ENCODE data around the gene ZFR. TPM values are rescaled to one million over a fixed set of nuclear protein-coding genes. Genes with fewer than 3 reads are reported as not detected.
"Not testable (repeated sequence)": the region's sequence is repeated elsewhere in the genome, so short reads cannot be mapped to it uniquely, and the experiment has no call there.

The ZFR gene
- total RNA-seq, 1 experiment from 2014 or later, result 78.3 TPM

GRCh38 chr5:32455311-32455710 lies 10.8 kb upstream of the ZFR start:
- no peak overlapping the region for H3K27ac Mint-ChIP-seq (ENCODE audit: unreplicated experiment)
- ChIA-PET CTCF (no interaction called here), POLR2A (no interaction called here)
- intact Hi-C loops (cut with micrococcal nuclease; ENCODE audit: unreplicated experiment), result no loop called here
- Histone ChIP-seq H3K9me3 (peaks cover 12% of the 10 kb centered on the region; the same call in 1 of the 2 replicates), H3K4me3 (ENCODE audit: low read depth, low read length) (no peak overlapping the region), H3K36me3 (ENCODE audit: control insufficient read depth, insufficient read depth, low read length) (no peaks in the 10 kb centered on the region), H3K4me1 (peaks cover 4% of the 10 kb centered on the region; the same call in 1 of the 2 replicates), H3K27me3 (replicated peaks; ENCODE audit: control insufficient read depth, insufficient read depth, low read length) (no peaks in the 10 kb centered on the region)
- H3K4me1 Mint-ChIP-seq (ENCODE audit: low read depth, unreplicated experiment), result peaks cover 7% of the 10 kb centered on the region
- H3K4me3 Mint-ChIP-seq (ENCODE audit: unreplicated experiment), result no peak overlapping the region
- BruUV-seq (replicated peaks), result no TSS peak
- no peaks in the 10 kb centered on the region for H3K9me3 Mint-ChIP-seq (ENCODE audit: unreplicated experiment)
- DNase-seq, result no peak
- TF ChIP-seq CTCF (IDR thresholded peaks at IDR 0.05; ENCODE audit: insufficient read depth in 1 of 2, low read depth in 1 of 2, low read length in 1 of 2, severe bottlenecking in 1 of 2, unreplicated experiment in 1 of 2), result no peak
- H3K27me3 Mint-ChIP-seq (ENCODE audit: insufficient read depth, unreplicated experiment), result no peaks in the 10 kb centered on the region
- H3K36me3 Mint-ChIP-seq (ENCODE audit: insufficient read depth, unreplicated experiment), result no peaks in the 10 kb centered on the region

GRCh38 chr5:32454821-32455220 lies 10.3 kb upstream of the ZFR start:
- Histone ChIP-seq H3K27me3 (replicated peaks; ENCODE audit: control insufficient read depth, insufficient read depth, low read length) (no peaks in the 10 kb centered on the region), H3K36me3 (ENCODE audit: control insufficient read depth, insufficient read depth, low read length) (no peaks in the 10 kb centered on the region), H3K9me3 (peaks cover 12% of the 10 kb centered on the region; the same call in 1 of the 2 replicates), H3K4me1 (peaks cover 4% of the 10 kb centered on the region; the same call in 1 of the 2 replicates), H3K4me3 (ENCODE audit: low read depth, low read length) (no peak overlapping the region)
- H3K4me3 Mint-ChIP-seq (ENCODE audit: unreplicated experiment), result no peak overlapping the region
- H3K27ac Mint-ChIP-seq (ENCODE audit: unreplicated experiment), result no peak overlapping the region
- ChIA-PET POLR2A (no interaction called here), CTCF (no interaction called here)
- no peaks in the 10 kb centered on the region for H3K36me3 Mint-ChIP-seq (ENCODE audit: insufficient read depth, unreplicated experiment)
- no peaks in the 10 kb centered on the region for H3K27me3 Mint-ChIP-seq (ENCODE audit: insufficient read depth, unreplicated experiment)
- intact Hi-C loops (cut with micrococcal nuclease; ENCODE audit: unreplicated experiment), result no loop called here
- H3K9me3 Mint-ChIP-seq (ENCODE audit: unreplicated experiment), result no peaks in the 10 kb centered on the region
- BruUV-seq (replicated peaks), result no TSS peak
- DNase-seq, result no peak
- TF ChIP-seq CTCF (IDR thresholded peaks at IDR 0.05; ENCODE audit: insufficient read depth in 1 of 2, low read depth in 1 of 2, low read length in 1 of 2, severe bottlenecking in 1 of 2, unreplicated experiment in 1 of 2), result no peak
- H3K4me1 Mint-ChIP-seq (ENCODE audit: low read depth, unreplicated experiment), result peaks cover 7% of the 10 kb centered on the region

- intact Hi-C loops (cut with micrococcal nuclease; ENCODE audit: unreplicated experiment), result no loop called here
- no peaks in the 10 kb centered on the region for H3K27me3 ChIP-seq (replicated peaks; ENCODE audit: control insufficient read depth, insufficient read depth, low read length)
- DNase-seq, result no peak
- peaks cover 7% of the 10 kb centered on the region for H3K4me1 Mint-ChIP-seq (ENCODE audit: low read depth, unreplicated experiment)
- ChIA-PET CTCF (interaction anchor here (0.6 kb wide), 1 partner anchor 71 kb away, joined by 3 read pairs; no protein-coding TSS in a partner anchor), POLR2A (no interaction called here)
- H3K27me3 Mint-ChIP-seq (ENCODE audit: insufficient read depth, unreplicated experiment), result no peaks in the 10 kb centered on the region
- H3K9me3 Mint-ChIP-seq (ENCODE audit: unreplicated experiment), result no peaks in the 10 kb centered on the region
- no peaks in the 10 kb centered on the region for H3K36me3 ChIP-seq (ENCODE audit: control insufficient read depth, insufficient read depth, low read length)
- BruUV-seq (replicated peaks), result no TSS peak
- no peaks in the 10 kb centered on the region for H3K36me3 Mint-ChIP-seq (ENCODE audit: insufficient read depth, unreplicated experiment)
- H3K9me3 ChIP-seq, result peaks cover 8% of the 10 kb centered on the region; the same call in 1 of the 2 replicates
- TF ChIP-seq CTCF (IDR thresholded peaks at IDR 0.05; ENCODE audit: insufficient read depth in 1 of 2, low read depth in 1 of 2, low read length in 1 of 2, severe bottlenecking in 1 of 2, unreplicated experiment in 1 of 2), result no peak
- H3K4me3 Mint-ChIP-seq (ENCODE audit: unreplicated experiment), result no peak overlapping the region
- peaks cover 4% of the 10 kb centered on the region; the same call in 1 of the 2 replicates for H3K4me1 ChIP-seq
- no peak overlapping the region for H3K4me3 ChIP-seq (ENCODE audit: low read depth, low read length)
- H3K27ac Mint-ChIP-seq (ENCODE audit: unreplicated experiment), result no peak overlapping the region
Measured at GRCh38 chr5:32453916-32454315, 9.4 kb upstream of the ZFR start.

GRCh38 chr5:32452316-32452715 lies 7.8 kb upstream of the ZFR start:
- intact Hi-C loops (cut with micrococcal nuclease; ENCODE audit: unreplicated experiment); POLR2A ChIA-PET; H3K27me3 ChIP-seq (replicated peaks; ENCODE audit: control insufficient read depth, insufficient read depth, low read length); H3K9me3 Mint-ChIP-seq (ENCODE audit: unreplicated experiment); H3K36me3 Mint-ChIP-seq (ENCODE audit: insufficient read depth, unreplicated experiment); H3K4me3 Mint-ChIP-seq (ENCODE audit: unreplicated experiment); CTCF ChIA-PET; BruUV-seq (replicated peaks); DNase-seq; H3K4me3 ChIP-seq (ENCODE audit: low read depth, low read length); H3K27ac Mint-ChIP-seq (ENCODE audit: unreplicated experiment); H3K27me3 Mint-ChIP-seq (ENCODE audit: insufficient read depth, unreplicated experiment); H3K4me1 Mint-ChIP-seq (ENCODE audit: low read depth, unreplicated experiment); H3K36me3 ChIP-seq (ENCODE audit: control insufficient read depth, insufficient read depth, low read length); H3K9me3 ChIP-seq; H3K4me1 ChIP-seq: not testable (repeated sequence)
